ENCODE results near the gene GCKR. TPM values are rescaled to one million over a fixed set of nuclear protein-coding genes. Genes with fewer than 3 reads are reported as not detected.

Gene GCKR
- total RNA-seq, 1 experiment from 2014 or later, result 0.11 TPM

GRCh38 chr2:27502142-27502541, 5.5 kb downstream of the GCKR start:
- no peak overlapping the region for H3K14ac ChIP-seq (ENCODE audit: insufficient read depth, low read length)
- no peak overlapping the region for H3K56ac ChIP-seq (ENCODE audit: insufficient read length, low read depth, low read length)
- no peak for TF ChIP-seq CTCF (conservative IDR thresholded peaks at IDR 0.05)
- H3K23ac ChIP-seq (ENCODE audit: insufficient read length, low read depth, low read length), result no peak overlapping the region
- H3K23me2 ChIP-seq (ENCODE audit: insufficient read length, low read depth, low read length, poor library complexity, severe bottlenecking), result no peaks in the 10 kb centered on the region
- no peak overlapping the region for H2BK5ac ChIP-seq (ENCODE audit: insufficient read length, low read length)
- no peak overlapping the region for H2AK5ac ChIP-seq (ENCODE audit: insufficient read length, low read length)
- H3K9ac ChIP-seq (ENCODE audit: extremely low read depth, insufficient read length, low read length), result no peak overlapping the region
- no peak overlapping the region for H2BK12ac ChIP-seq (ENCODE audit: insufficient read length, low read depth, low read length)
- H2BK120ac ChIP-seq (ENCODE audit: low read depth, low read length, poor library complexity, severe bottlenecking), result no peak overlapping the region
- H3K4me3 Mint-ChIP-seq, result no peak overlapping the region
- H2AFZ ChIP-seq (ENCODE audit: low read length), result no peak overlapping the region
- H3K4me2 ChIP-seq (ENCODE audit: insufficient read depth, insufficient read length, low read length), result no peak overlapping the region
- H3K36me3 Mint-ChIP-seq (ENCODE audit: insufficient read depth in 1 of 3, low read depth in 3 of 3), result no peaks in the 10 kb centered on the region
- no peak overlapping the region for H3K18ac ChIP-seq (ENCODE audit: insufficient read length, low read depth, low read length)
- no peak overlapping the region for H3K27ac ChIP-seq (ENCODE audit: insufficient read length, low read depth, low read length)
- no peak overlapping the region for H3K4ac ChIP-seq (ENCODE audit: low read depth, low read length)
- no peaks in the 10 kb centered on the region for H3K9me3 ChIP-seq (ENCODE audit: control insufficient read depth, low read depth, low read length)
- no peaks in the 10 kb centered on the region for H3K27me3 ChIP-seq (ENCODE audit: insufficient read depth, low read length)
- H3K79me1 ChIP-seq (ENCODE audit: insufficient read depth, low read depth, low read length, poor library complexity, severe bottlenecking), result no peaks in the 10 kb centered on the region
- WGBS (ENCODE audit: extremely low coverage, insufficient read length, low lambda C conversion rate), result no CpG with 5 or more reads among the region's 4 CpGs
- no peak overlapping the region for H2BK20ac ChIP-seq (ENCODE audit: low read depth, low read length, poor library complexity, severe bottlenecking)
- no peak overlapping the region for H3T11ph ChIP-seq (ENCODE audit: low read length)
- no peak for DNase-seq
- no peak overlapping the region for H4K5ac ChIP-seq (ENCODE audit: insufficient read length, low read depth, low read length)
- no peak overlapping the region for H3K27ac Mint-ChIP-seq
- H4K20me1 ChIP-seq (ENCODE audit: control insufficient read depth, insufficient read depth, insufficient read length), result no peaks in the 10 kb centered on the region
- no peak overlapping the region for H4K91ac ChIP-seq (ENCODE audit: insufficient read length, low read depth, low read length)
- H3K27me3 Mint-ChIP-seq (ENCODE audit: low read depth), result peaks cover 16% of the 10 kb centered on the region
- no peak overlapping the region for H4K8ac ChIP-seq (replicated peaks; ENCODE audit: insufficient read length, low read depth, low read length)
- H3K9me3 Mint-ChIP-seq, result no peaks in the 10 kb centered on the region
- no peaks in the 10 kb centered on the region for H3K4me1 ChIP-seq (ENCODE audit: insufficient read depth, low read length)
- no peak overlapping the region for H2BK15ac ChIP-seq (ENCODE audit: low read depth, low read length)
- no peaks in the 10 kb centered on the region for H3K79me2 ChIP-seq (ENCODE audit: insufficient read depth, low read length)
- H3K4me1 Mint-ChIP-seq, result peaks cover 14 to 16% of the 10 kb centered on the region in 2 experiments

All from H9 (cell line).